IPS-15b (cell line): Measurements from ENCODE around the gene DHX35.
A peak's percentile ranks its signal among the peaks of the same experiment; 100 is the strongest.

ENCODE experiments used
- H3K27me3 ChIP-seq: one replicate; pipeline ENCODE4 v1.6.1; 2013; ENCODE audit warnings: low read length; ENCODE audit not compliant: control insufficient read depth, insufficient read depth
- H3K36me3 ChIP-seq: one replicate; pipeline ENCODE4 v1.6.1; 2013; ENCODE audit warnings: low read length; ENCODE audit not compliant: control insufficient read depth, insufficient read depth
- H3K4me1 ChIP-seq: one replicate; pipeline ENCODE4 v1.6.1; 2013; ENCODE audit warnings: mild to moderate bottlenecking, low read length; ENCODE audit not compliant: control insufficient read depth, insufficient read depth
- H3K4me3 ChIP-seq: one replicate; pipeline ENCODE4 v1.5.1; 2013; ENCODE audit warnings: low read depth, low read length
- H3K9ac ChIP-seq: one replicate; pipeline ENCODE4 v1.6.1; 2013; ENCODE audit warnings: low read depth, mild to moderate bottlenecking, low read length
- H3K9me3 ChIP-seq: one replicate; pipeline ENCODE4 v1.6.1; 2013; ENCODE audit warnings: mild to moderate bottlenecking, low read length; ENCODE audit not compliant: control insufficient read depth, insufficient read depth

The DHX35 gene

GRCh38 chr20:38927902-38928578 lies 34.1 kb upstream of the DHX35 start:
- Histone ChIP-seq H3K4me1 (peaks cover 4% of the 10 kb centered on the region), H3K9ac (no peak overlapping the region), H3K4me3 (peak overlapping the region; percentile 67), H3K36me3 (peaks cover 6% of the 10 kb centered on the region), H3K9me3 (no peaks in the 10 kb centered on the region), H3K27me3 (no peaks in the 10 kb centered on the region)

GRCh38 chr20:38930242-38930569 lies 31.9 kb upstream of the DHX35 start:
- Histone ChIP-seq H3K9ac (no peak overlapping the region), H3K27me3 (no peaks in the 10 kb centered on the region), H3K36me3 (peaks cover 6% of the 10 kb centered on the region), H3K4me3 (peak overlapping the region; percentile 13), H3K9me3 (no peaks in the 10 kb centered on the region), H3K4me1 (peaks cover 4% of the 10 kb centered on the region)

- Histone ChIP-seq H3K9me3 (no peaks in the 10 kb centered on the region), H3K9ac (no peak overlapping the region), H3K27me3 (no peaks in the 10 kb centered on the region), H3K36me3 (peaks cover 6% of the 10 kb centered on the region), H3K4me3 (no peak overlapping the region), H3K4me1 (peaks cover 4% of the 10 kb centered on the region)
Observed at GRCh38 chr20:38931984-38932383, 30.2 kb upstream of the DHX35 start.

- Histone ChIP-seq H3K4me3 (no peak overlapping the region), H3K27me3 (no peaks in the 10 kb centered on the region), H3K36me3 (peaks cover 6% of the 10 kb centered on the region), H3K4me1 (peaks cover 4% of the 10 kb centered on the region), H3K9me3 (no peaks in the 10 kb centered on the region), H3K9ac (no peak overlapping the region)
Observed at GRCh38 chr20:38932457-38933120, 29.6 kb upstream of the DHX35 start.

- H3K4me3 ChIP-seq, result no peak overlapping the region
- H3K36me3 ChIP-seq, result peaks cover 3% of the 10 kb centered on the region
- H3K4me1 ChIP-seq, result peaks cover 4% of the 10 kb centered on the region
- H3K9me3 ChIP-seq, result no peaks in the 10 kb centered on the region
- no peaks in the 10 kb centered on the region for H3K27me3 ChIP-seq
- no peak overlapping the region for H3K9ac ChIP-seq
Observed at GRCh38 chr20:38934530-38934929, 27.6 kb upstream of the DHX35 start.

- Histone ChIP-seq H3K4me1 (peaks cover 2% of the 10 kb centered on the region), H3K9me3 (no peaks in the 10 kb centered on the region), H3K27me3 (no peaks in the 10 kb centered on the region), H3K4me3 (no peak overlapping the region), H3K9ac (no peak overlapping the region), H3K36me3 (peaks cover 3% of the 10 kb centered on the region)
Observed at GRCh38 chr20:38935285-38935684, 26.9 kb upstream of the DHX35 start.

- Histone ChIP-seq H3K4me3 (no peak overlapping the region), H3K36me3 (peaks cover under 1% of the 10 kb centered on the region), H3K9ac (no peak overlapping the region), H3K27me3 (no peaks in the 10 kb centered on the region), H3K4me1 (peaks cover 2% of the 10 kb centered on the region), H3K9me3 (no peaks in the 10 kb centered on the region)
Observed at GRCh38 chr20:38935967-38936407, 26.2 kb upstream of the DHX35 start.

- Histone ChIP-seq H3K4me1 (peaks cover 2% of the 10 kb centered on the region), H3K36me3 (no peaks in the 10 kb centered on the region), H3K4me3 (no peak overlapping the region), H3K9me3 (no peaks in the 10 kb centered on the region), H3K9ac (no peak overlapping the region), H3K27me3 (no peaks in the 10 kb centered on the region)
Observed at GRCh38 chr20:38937000-38937399, 25.1 kb upstream of the DHX35 start.

- Histone ChIP-seq H3K27me3 (no peaks in the 10 kb centered on the region), H3K9ac (no peak overlapping the region), H3K4me3 (no peak overlapping the region), H3K9me3 (no peaks in the 10 kb centered on the region), H3K36me3 (peaks cover 6% of the 10 kb centered on the region), H3K4me1 (no peaks in the 10 kb centered on the region)
Observed at GRCh38 chr20:38937978-38938473, 24.1 kb upstream of the DHX35 start.

- H3K9ac ChIP-seq, result no peak overlapping the region
- H3K36me3 ChIP-seq, result peaks cover 9% of the 10 kb centered on the region
- no peak overlapping the region for H3K4me3 ChIP-seq
- H3K9me3 ChIP-seq, result no peaks in the 10 kb centered on the region
- H3K27me3 ChIP-seq, result no peaks in the 10 kb centered on the region
- H3K4me1 ChIP-seq, result no peaks in the 10 kb centered on the region
Observed at GRCh38 chr20:38939686-38940085, 22.5 kb upstream of the DHX35 start.

- H3K9me3 ChIP-seq, result no peaks in the 10 kb centered on the region
- H3K27me3 ChIP-seq, result no peaks in the 10 kb centered on the region
- no peaks in the 10 kb centered on the region for H3K4me1 ChIP-seq
- H3K4me3 ChIP-seq, result no peak overlapping the region
- H3K9ac ChIP-seq, result no peak overlapping the region
- peaks cover 9% of the 10 kb centered on the region for H3K36me3 ChIP-seq
Observed at GRCh38 chr20:38940644-38941043, 21.5 kb upstream of the DHX35 start.

- Histone ChIP-seq H3K9me3 (no peaks in the 10 kb centered on the region), H3K4me3 (no peak overlapping the region), H3K9ac (no peak overlapping the region), H3K27me3 (no peaks in the 10 kb centered on the region), H3K36me3 (peaks cover 9% of the 10 kb centered on the region), H3K4me1 (no peaks in the 10 kb centered on the region)
Observed at GRCh38 chr20:38941726-38942389, 20.3 kb upstream of the DHX35 start.
